Endodermal cell (in vitro differentiated cells): Measurements from ENCODE around the gene IL17RA. TPM values are rescaled to one million over a fixed set of nuclear protein-coding genes. Genes with fewer than 3 reads are reported as not detected.
A peak's percentile ranks its signal among the peaks of the same experiment; 100 is the strongest.

ENCODE experiments used
- DNase-seq: peaks from one replicate; pipeline ENCODE4 v3.0.0-alpha.2; 2017
- H3K27ac ChIP-seq: 2 replicates; pipeline ENCODE4 v1.5.1; 2013; ENCODE audit warnings: mild to moderate bottlenecking, low read depth, low read length, moderate library complexity
- H3K27me3 ChIP-seq: 2 replicates; pipeline ENCODE4 v1.6.1; 2013; ENCODE audit warnings: mild to moderate bottlenecking, low read length, moderate library complexity; ENCODE audit not compliant: insufficient read depth, control insufficient read depth, poor library complexity, severe bottlenecking
- H3K36me3 ChIP-seq: 2 replicates; pipeline ENCODE4 v1.7.0; 2013; ENCODE audit warnings: mild to moderate bottlenecking, low read length, moderate library complexity; ENCODE audit not compliant: control insufficient read depth, insufficient read depth
- H3K4me1 ChIP-seq: one replicate; pipeline ENCODE4 v1.7.0; 2013; ENCODE audit warnings: low read length; ENCODE audit not compliant: control insufficient read depth, insufficient read depth
- H3K4me3 ChIP-seq: 2 replicates; pipeline ENCODE4 v1.5.1; 2013; ENCODE audit warnings: mild to moderate bottlenecking, low read length, moderate library complexity
- H3K9ac ChIP-seq: 2 replicates; pipeline ENCODE4 v1.6.1; 2013; ENCODE audit warnings: mild to moderate bottlenecking, low read length, moderate library complexity; ENCODE audit not compliant: poor library complexity, severe bottlenecking; ENCODE audit errors: extremely low read depth
- H3K9me3 ChIP-seq: 2 replicates; pipeline ENCODE4 v1.6.1; 2013; ENCODE audit warnings: mild to moderate bottlenecking, low read length, moderate library complexity; ENCODE audit not compliant: control insufficient read depth
- H3K27ac Mint-ChIP-seq: 2 replicates; pipeline ENCODE4 v1.8.0; 2020; ENCODE audit warnings: mixed read lengths
- H3K27me3 Mint-ChIP-seq: 2 replicates; pipeline ENCODE4 v1.8.0; 2021; ENCODE audit warnings: mild to moderate bottlenecking, mixed read lengths; ENCODE audit not compliant: insufficient read depth
- H3K36me3 Mint-ChIP-seq: 2 replicates; pipeline ENCODE4 v1.8.0; 2020; ENCODE audit warnings: low read depth, mixed read lengths
- H3K4me1 Mint-ChIP-seq: 2 replicates; pipeline ENCODE4 v1.8.0; 2020; ENCODE audit warnings: mixed read lengths
- H3K4me3 Mint-ChIP-seq: 2 replicates; pipeline ENCODE4 v1.8.0; 2020; ENCODE audit warnings: mild to moderate bottlenecking, moderate library complexity, mixed read lengths
- H3K9me3 Mint-ChIP-seq: 2 replicates; pipeline ENCODE4 v1.8.0; 2020; ENCODE audit warnings: mild to moderate bottlenecking, mixed read lengths
- CTCF ChIP-seq: fragments of 200-600 bp; sonication (generic); conservative IDR thresholded peaks from 2 replicates; pipeline ENCODE4 v1.5.0; 2021; ENCODE audit warnings: antibody characterized with exemption, mild to moderate bottlenecking
- WGBS, 2 experiments: methylation state at CpG; one replicate each; pipeline versions ENCODE4 v1.1.5 to v1.1.7; 2013; ENCODE audit warnings: missing lambda C conversion rate in 2 of 2, mixed read lengths in 1 of 2; ENCODE audit not compliant: insufficient coverage in 1 of 2, insufficient read length in 1 of 2; 5-methylcytosine and 5-hydroxymethylcytosine counted together
- total RNA-seq, 2 donors: library from RNA; stranded (reverse); fragmentation: NEBNext Ultra II Directional in 1 of 2; extraction: Animal tissue kit (Norgen Biotek cat#: 25700) in 1 of 2; gene quantifications; 2 replicates in 1 of 2; 3 replicates in 1 of 2; pipeline ENCODE4 v1.2.1, GENCODE V29; 2021

IL17RA gene
- total RNA-seq, 2 donors from 2014 or later: 14.8 to 16.0 TPM

DNA sequence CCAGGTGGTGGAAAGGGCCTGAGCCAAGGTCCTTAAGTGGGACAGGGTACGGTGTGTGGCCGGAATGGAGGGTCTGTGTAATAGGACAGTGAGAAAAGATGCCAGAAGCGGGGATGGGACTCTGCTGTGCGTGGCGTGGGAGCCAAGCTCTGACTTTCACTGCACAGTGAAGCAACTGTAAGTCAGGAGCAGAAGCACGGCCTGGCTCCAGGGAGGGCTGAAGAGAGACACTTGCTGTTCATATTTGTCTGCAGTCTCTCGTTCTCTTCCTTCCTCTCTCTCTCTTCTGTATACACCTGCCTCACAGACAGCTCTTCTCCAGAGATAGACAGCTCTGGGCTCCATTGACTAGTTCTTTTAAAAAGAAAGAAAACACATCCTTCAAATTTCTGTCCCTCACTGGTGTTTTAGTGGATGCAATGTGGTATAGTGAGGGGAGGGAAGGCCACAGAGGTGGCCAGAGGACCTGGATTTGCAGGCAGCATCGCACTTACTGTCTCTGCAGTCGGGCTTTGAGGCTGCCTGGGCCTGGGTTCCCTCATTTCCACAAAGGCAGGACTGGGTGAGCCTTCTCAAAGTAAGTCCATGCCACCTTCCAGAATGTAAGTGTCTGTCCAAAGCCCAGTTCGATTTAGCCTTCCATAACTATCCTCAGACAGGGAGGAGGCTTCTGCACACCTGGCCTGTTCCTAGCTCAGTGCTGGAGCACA, 2.1 kb downstream of the IL17RA start:
- peaks cover 3% of the 10 kb centered on the region for H3K4me1 ChIP-seq
- 70 to 80% methylated on average over 2 to 10 of the region's 10 CpGs for WGBS, 2 experiments
- peak overlapping the region; percentile 65 for H3K4me3 Mint-ChIP-seq
- peaks cover 18% of the 10 kb centered on the region for H3K27me3 Mint-ChIP-seq
- TF ChIP-seq CTCF: no peak
- no peaks in the 10 kb centered on the region for H3K36me3 Mint-ChIP-seq
- no peaks in the 10 kb centered on the region for H3K9me3 Mint-ChIP-seq
- no peaks in the 10 kb centered on the region for H3K27me3 ChIP-seq
- H3K36me3 ChIP-seq: peaks cover 14% of the 10 kb centered on the region
- H3K9ac ChIP-seq: no peak overlapping the region
- peak overlapping the region; percentile 78 for H3K4me3 ChIP-seq
- no peak overlapping the region for H3K27ac Mint-ChIP-seq
- H3K27ac ChIP-seq: no peak overlapping the region
- no peaks in the 10 kb centered on the region for H3K9me3 ChIP-seq
- H3K4me1 Mint-ChIP-seq: peaks cover 14% of the 10 kb centered on the region
- DNase-seq: peak; percentile 41

- peak overlapping the region; percentile 78 for H3K4me3 ChIP-seq
- 94 to 95% methylated on average over 10 to 12 of the region's 12 CpGs for WGBS, 2 experiments
- Mint-ChIP-seq H3K9me3 (no peaks in the 10 kb centered on the region), H3K4me3 (no peak overlapping the region), H3K36me3 (no peaks in the 10 kb centered on the region), H3K27ac (no peak overlapping the region), H3K27me3 (peaks cover 18% of the 10 kb centered on the region), H3K4me1 (peaks cover 20% of the 10 kb centered on the region)
- no peak overlapping the region for H3K27ac ChIP-seq
- H3K9ac ChIP-seq: no peak overlapping the region
- no peaks in the 10 kb centered on the region for H3K27me3 ChIP-seq
- no peaks in the 10 kb centered on the region for H3K9me3 ChIP-seq
- TF ChIP-seq CTCF: no peak
- peaks cover 14% of the 10 kb centered on the region for H3K36me3 ChIP-seq
- peak; percentile 14 for DNase-seq
- peaks cover 3% of the 10 kb centered on the region for H3K4me1 ChIP-seq
These were observed 2.8 kb downstream of the IL17RA start for GRCh38 chr22:17087498-17088131.

DNA sequence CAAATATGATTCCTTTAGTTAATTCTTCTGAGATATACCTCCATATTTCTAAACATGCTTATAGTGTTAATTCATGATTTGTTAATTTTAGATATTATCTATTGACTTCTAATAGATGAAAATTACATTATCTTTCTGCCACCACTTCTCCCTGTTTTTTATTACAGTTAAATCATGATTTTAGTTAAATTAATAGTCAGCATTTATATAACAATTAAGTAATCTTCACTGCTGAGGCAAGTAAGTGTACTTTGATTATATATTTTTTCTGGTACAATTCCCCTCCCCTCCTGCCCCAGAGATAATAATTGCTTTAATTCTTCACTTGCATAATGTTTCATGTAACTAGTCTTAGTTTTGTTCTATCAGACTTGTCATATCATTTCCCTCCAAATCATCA, 5.8 kb downstream of the IL17RA start:
- Mint-ChIP-seq H3K36me3 (no peaks in the 10 kb centered on the region), H3K9me3 (no peaks in the 10 kb centered on the region), H3K4me3 (no peak overlapping the region)

More for the DNA sequence above, 5.8 kb downstream of the IL17RA start:
- Histone ChIP-seq H3K27me3 (no peaks in the 10 kb centered on the region), H3K9ac (no peak overlapping the region), H3K9me3 (no peaks in the 10 kb centered on the region), H3K36me3 (peaks cover 19% of the 10 kb centered on the region), H3K27ac (no peak overlapping the region), H3K4me1 (peaks cover 3% of the 10 kb centered on the region), H3K4me3 (no peak overlapping the region)
- Mint-ChIP-seq H3K27ac (no peak overlapping the region), H3K27me3 (peaks cover 15% of the 10 kb centered on the region), H3K4me1 (peaks cover 24% of the 10 kb centered on the region)
- no peak for TF ChIP-seq CTCF
- no peak for DNase-seq
